Dendritic cell treated with granulocyte-macrophage colony-stimulating factor and Interleukin-4, amounts not matched to agents 40 ng/mL and 50 ng/mL, for 4 days (primary cell): ENCODE results near the gene DNMT3B.

Source experiments
- H3K27ac Mint-ChIP-seq: one replicate; pipeline ENCODE4 v1.8.0; 2022; ENCODE audit warnings: mild to moderate bottlenecking, mixed read lengths
- H3K27me3 Mint-ChIP-seq: one replicate; pipeline ENCODE4 v1.8.0; 2022; ENCODE audit warnings: mild to moderate bottlenecking, mixed read lengths
- H3K36me3 Mint-ChIP-seq: one replicate; pipeline ENCODE4 v1.8.0; 2022; ENCODE audit warnings: low read depth, mixed read lengths
- H3K4me1 Mint-ChIP-seq: one replicate; pipeline ENCODE4 v1.8.0; 2022; ENCODE audit warnings: low read depth, mixed read lengths
- H3K4me3 Mint-ChIP-seq: one replicate; pipeline ENCODE4 v1.8.0; 2022; ENCODE audit warnings: mild to moderate bottlenecking, moderate library complexity, mixed read lengths
- H3K9me3 Mint-ChIP-seq: one replicate; pipeline ENCODE4 v1.8.0; 2022; ENCODE audit warnings: mixed read lengths
- intact Hi-C: fragments of 100-400 bp; cut with micrococcal nuclease; formaldehyde crosslinking; loops from one replicate; pipeline ENCODE4 v1.15.0; 2022

DNMT3B gene

DNA sequence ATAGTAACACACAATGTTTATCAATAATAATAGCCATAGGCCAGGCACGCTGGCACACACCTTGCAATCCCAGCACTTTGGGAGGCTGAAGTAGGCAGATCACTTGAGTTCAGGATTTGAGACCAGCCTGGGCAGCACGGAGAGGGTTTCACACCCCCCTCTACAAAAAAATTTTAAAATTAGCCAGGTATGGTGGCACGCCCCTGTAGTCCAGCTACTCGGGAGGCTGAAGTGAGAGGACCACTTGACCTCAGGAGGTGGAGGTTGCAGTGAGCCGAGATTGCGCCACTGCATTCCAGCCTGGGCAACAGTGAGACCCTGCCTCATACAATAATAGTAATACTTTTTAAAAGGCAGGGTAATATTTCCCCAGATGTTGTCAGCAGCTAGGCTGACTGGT is 49.7 kb downstream of the DNMT3B start:
- Mint-ChIP-seq H3K9me3 (no peaks in the 10 kb centered on the region), H3K27me3 (no peaks in the 10 kb centered on the region), H3K27ac (no peak overlapping the region), H3K4me1 (no peaks in the 10 kb centered on the region), H3K36me3 (no peaks in the 10 kb centered on the region), H3K4me3 (no peak overlapping the region)
- intact Hi-C loops, result no loop called here

DNA sequence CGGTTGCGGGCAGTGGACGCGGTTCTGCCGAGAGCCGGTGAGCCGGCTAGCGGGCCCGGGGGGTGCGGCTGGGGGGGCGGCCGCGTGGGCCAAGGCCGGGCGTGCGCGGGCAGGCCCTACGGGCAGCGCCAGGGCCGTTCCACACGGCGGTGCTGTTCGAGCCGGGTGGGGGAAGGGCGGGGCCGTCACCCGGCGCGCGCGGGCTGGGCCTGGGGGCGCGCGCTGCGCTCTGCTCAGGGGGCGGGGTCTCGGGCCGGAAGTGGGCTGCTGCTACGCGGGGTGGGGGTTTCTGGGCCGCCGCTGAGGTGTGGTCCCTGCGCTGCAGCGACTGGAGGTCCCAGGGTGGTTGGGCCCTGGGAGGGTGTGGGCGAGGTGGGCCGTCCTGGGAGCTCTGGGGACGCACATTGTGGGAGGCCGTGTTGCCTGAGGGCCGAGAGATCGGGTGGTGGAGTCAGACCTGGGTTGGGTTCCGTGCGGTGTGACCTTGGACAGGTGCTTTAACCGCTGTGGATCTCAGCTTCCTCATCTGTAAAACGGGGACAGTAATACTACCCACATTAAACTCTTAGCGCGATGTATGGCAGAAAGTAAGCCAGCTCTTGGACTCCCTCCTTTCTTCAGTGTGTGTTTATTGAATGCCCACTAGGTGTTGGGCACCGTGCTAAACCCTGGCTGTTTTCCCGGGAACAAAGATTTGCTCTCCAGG is 58.0 kb downstream of the DNMT3B start:
- no peaks in the 10 kb centered on the region for H3K9me3 Mint-ChIP-seq
- H3K27ac Mint-ChIP-seq, result peak overlapping the region; percentile 90
- H3K27me3 Mint-ChIP-seq, result no peaks in the 10 kb centered on the region
- intact Hi-C loops, result loop anchor here (1.0 kb wide), 1 partner anchor 10 kb away; no protein-coding TSS in a partner anchor
- peaks cover 17% of the 10 kb centered on the region for H3K36me3 Mint-ChIP-seq
- H3K4me1 Mint-ChIP-seq, result peaks cover 40% of the 10 kb centered on the region
- H3K4me3 Mint-ChIP-seq, result peak overlapping the region; percentile 87

DNA sequence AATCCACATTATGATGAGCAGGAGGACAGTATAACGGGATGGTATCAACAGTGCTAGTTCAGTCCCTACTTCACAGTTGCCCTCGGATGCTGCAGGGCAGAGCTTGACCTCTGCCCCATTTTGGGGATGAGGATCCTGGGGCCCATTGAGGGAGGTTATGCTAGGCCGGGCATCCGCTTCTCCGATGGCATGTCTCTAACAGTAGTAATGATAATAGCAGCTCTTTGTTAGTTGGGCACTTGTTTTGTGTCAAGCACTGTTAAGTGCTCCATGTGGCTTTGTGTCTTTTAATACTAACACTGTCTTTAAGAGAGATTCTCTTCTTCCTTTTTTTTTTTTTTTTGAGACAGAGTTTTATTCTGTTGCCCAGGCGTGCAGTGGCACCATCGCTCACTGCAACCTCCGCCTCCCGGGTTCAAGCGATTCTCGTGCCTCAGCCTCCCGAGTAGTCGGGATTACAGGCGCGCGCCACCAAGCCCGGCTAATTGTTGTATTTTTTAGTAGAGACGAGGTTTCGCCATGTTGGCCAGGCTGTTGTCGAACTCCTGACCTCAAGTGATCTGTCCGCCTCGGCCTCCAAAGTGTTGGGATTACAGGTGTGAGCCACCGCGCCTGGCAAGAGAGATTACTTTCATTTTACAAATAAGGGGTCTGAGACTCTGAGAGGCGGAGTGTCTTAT is 58.7 kb downstream of the DNMT3B start:
- peak overlapping the region; percentile 90 for H3K27ac Mint-ChIP-seq
- intact Hi-C loops, result loop anchor here (1.0 kb wide), 1 partner anchor 9 kb away; no protein-coding TSS in a partner anchor
- H3K27me3 Mint-ChIP-seq, result no peaks in the 10 kb centered on the region
- peak overlapping the region; percentile 87 for H3K4me3 Mint-ChIP-seq
- H3K9me3 Mint-ChIP-seq, result no peaks in the 10 kb centered on the region
- peaks cover 40% of the 10 kb centered on the region for H3K4me1 Mint-ChIP-seq
- H3K36me3 Mint-ChIP-seq, result peaks cover 24% of the 10 kb centered on the region

DNA sequence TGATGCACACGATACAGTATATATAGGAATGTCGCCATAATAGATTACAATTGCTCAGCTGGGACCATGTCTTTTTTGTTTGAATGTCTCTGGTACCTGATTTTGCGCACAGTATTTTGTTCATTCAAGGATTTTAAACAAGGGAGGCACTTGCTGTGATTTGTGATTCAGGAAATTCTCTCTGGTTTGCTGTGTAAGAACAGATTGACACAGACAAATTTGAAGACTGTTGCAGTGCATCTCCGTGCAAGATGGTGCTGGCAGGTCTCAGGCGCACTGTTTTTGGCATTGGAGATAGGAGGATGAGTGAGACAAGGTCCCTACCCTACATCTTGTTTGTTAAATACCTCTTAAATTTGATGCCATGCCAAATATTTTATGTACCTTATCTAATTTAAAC is 60.0 kb downstream of the DNMT3B start:
- no peak overlapping the region for H3K27ac Mint-ChIP-seq
- H3K4me3 Mint-ChIP-seq, result no peak overlapping the region
- no peaks in the 10 kb centered on the region for H3K9me3 Mint-ChIP-seq
- intact Hi-C loops, result no loop called here
- peaks cover 42% of the 10 kb centered on the region for H3K4me1 Mint-ChIP-seq
- H3K36me3 Mint-ChIP-seq, result peaks cover 37% of the 10 kb centered on the region
- no peaks in the 10 kb centered on the region for H3K27me3 Mint-ChIP-seq

DNA sequence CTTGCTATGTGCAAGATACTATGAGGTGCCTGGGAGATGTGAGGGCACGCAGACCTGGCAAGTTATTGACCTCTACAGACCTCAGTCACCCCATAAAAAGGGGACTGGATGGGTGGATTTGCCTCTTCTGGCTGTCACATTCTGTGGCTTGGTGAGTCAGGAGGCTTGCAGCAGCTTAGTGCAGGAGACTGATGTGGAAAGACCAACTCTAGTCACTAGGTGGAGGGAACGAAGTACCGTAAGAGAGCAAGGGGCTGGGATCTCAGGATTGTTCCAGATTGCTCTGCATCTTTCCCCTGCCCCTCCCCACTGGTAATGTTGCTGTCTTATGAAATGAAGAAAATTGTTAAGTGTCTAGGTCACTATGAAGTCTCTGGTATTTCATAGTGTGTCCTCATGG is 60.9 kb downstream of the DNMT3B start:
- H3K27ac Mint-ChIP-seq, result peak overlapping the region; percentile 36
- H3K4me3 Mint-ChIP-seq, result no peak overlapping the region
- peaks cover 46% of the 10 kb centered on the region for H3K36me3 Mint-ChIP-seq
- H3K4me1 Mint-ChIP-seq, result peaks cover 51% of the 10 kb centered on the region
- H3K9me3 Mint-ChIP-seq, result no peaks in the 10 kb centered on the region
- intact Hi-C loops, result no loop called here
- no peaks in the 10 kb centered on the region for H3K27me3 Mint-ChIP-seq

DNA sequence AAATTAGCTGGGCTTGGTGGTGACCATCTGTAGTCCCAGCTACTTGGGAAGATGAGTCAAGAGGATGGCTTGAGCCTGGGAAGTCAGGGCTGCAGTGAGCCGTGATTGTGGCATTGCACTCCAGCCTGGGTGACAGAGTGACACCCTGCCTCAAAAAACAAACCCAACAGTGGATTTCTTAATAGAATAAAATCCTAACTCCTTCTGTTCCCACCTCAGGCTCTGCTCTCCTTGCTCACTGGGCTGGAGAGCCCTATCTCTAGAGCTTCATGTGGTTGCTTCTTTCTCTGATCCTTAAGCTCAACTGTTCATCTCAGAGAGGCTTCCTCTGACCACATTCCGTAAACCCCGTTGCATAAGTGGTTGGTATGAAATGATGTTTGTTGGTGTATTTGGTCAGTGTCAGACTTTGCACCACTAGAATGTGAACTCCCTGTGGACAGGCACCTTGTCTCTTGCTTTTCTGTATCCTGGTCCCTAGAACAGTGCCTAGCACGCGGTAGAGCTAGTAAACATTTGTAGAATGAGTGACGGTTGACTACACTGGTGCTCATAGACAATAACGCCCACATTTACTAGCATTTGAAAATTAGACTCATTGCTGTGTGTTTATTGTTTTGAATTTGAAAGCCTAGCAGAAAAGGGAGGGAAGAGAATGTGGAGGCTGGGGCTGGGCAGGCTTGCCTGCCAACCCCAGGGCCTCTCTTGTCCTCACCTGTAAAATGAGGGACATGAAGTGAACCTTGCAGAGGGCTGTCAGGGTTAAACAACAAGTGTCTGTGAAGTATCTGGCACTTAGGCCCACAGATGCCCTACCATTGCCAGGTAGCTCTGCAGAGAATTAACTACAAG is 61.8 kb downstream of the DNMT3B start:
- no peaks in the 10 kb centered on the region for H3K9me3 Mint-ChIP-seq
- H3K36me3 Mint-ChIP-seq, result peaks cover 55% of the 10 kb centered on the region
- peaks cover 56% of the 10 kb centered on the region for H3K4me1 Mint-ChIP-seq
- no peak overlapping the region for H3K27ac Mint-ChIP-seq
- no peak overlapping the region for H3K4me3 Mint-ChIP-seq
- intact Hi-C loops, result no loop called here
- no peaks in the 10 kb centered on the region for H3K27me3 Mint-ChIP-seq

DNA sequence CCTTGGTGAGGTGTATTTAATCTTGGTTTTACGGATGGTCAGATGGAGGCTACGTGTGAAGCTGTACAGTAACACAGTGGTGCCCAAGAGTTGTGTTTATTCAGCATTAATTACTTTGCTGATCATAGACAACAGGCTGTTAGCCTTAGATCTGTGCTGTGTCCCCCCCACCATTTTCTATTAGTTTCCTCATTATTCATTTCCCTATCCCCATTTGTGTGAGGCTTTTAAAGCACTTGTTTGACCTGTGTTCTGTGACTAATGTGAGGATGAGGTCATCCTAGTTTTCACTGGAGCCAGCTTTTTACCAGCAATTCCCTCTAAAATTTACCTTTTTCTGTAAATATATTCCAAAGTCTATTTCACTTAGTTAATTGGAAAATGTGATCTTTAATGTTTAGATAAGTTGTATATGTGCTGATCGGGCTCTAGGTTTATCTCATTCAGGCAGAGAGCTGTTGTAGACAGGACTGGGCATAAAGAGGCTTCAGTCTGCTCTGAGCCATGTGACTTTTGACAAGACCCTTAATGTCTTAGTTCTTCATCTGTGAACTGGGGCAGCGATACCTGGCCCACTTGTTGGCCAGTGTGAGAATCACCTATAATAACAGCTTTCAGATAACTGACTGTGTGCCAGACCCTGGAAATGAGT is 66.0 kb downstream of the DNMT3B start:
- peaks cover 48% of the 10 kb centered on the region for H3K4me1 Mint-ChIP-seq
- no peaks in the 10 kb centered on the region for H3K9me3 Mint-ChIP-seq
- no peaks in the 10 kb centered on the region for H3K27me3 Mint-ChIP-seq
- no peak overlapping the region for H3K4me3 Mint-ChIP-seq
- intact Hi-C loops, result no loop called here
- H3K27ac Mint-ChIP-seq, result peak overlapping the region; percentile 9
- H3K36me3 Mint-ChIP-seq, result peaks cover 76% of the 10 kb centered on the region

DNA sequence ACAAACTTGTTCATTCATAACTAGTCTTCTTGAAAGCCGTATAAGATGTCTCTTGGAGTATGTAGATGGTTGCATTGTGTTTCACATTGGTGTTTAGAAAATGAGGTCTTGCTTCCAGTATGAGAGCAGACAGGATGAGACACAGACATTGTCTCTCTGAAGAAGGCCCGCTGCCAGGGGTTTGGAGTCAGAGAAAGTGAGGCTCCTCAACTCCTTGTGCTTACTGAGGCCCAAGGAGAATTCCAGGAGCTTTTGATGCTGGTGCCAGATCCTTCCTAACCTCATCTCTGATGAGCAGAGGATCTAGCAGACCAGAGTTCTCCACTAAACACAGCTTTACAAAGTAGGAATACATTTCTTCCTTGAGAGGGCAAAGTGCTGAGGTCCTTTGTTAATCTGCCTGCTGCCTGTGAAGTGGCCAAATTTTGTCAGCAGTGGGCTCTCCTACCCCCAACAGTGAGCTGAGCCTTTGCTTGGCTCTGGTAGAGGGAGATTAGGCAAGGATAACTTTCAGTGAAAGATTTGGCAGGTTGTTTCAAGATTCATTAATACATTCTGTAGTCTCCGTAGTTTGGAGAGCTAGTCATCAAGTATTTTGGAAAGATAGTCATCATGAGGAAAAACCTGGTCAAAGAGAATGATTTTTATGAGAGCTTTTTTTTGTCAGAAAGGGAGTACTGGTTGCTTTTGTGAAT is 67.3 kb downstream of the DNMT3B start:
- Mint-ChIP-seq H3K27ac (peak overlapping the region; percentile 90), H3K36me3 (peaks cover 87% of the 10 kb centered on the region), H3K27me3 (no peaks in the 10 kb centered on the region)

DNA sequence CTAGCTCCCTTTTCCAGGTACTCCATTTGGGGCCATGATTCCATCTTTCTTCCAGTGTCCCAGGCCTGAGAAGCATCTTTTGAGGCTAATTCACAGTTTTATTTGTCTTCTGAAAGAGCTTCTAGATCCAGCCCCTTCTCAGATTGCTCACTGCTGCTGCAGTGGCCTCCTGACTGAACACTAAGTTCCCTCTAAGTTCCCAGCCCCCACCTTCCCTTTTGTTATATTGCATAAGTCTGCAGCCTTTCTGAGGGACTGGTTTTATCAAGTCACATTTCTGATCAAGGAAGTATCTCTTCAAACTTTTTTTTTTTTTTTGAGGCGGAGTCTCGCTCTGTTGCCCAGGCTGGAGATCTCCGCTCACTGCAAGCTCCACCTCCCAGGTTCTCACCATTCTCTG is 68.3 kb downstream of the DNMT3B start:
- H3K4me3 Mint-ChIP-seq, result peak overlapping the region; percentile 39
- no peaks in the 10 kb centered on the region for H3K27me3 Mint-ChIP-seq
- peak overlapping the region; percentile 90 for H3K27ac Mint-ChIP-seq
- peaks cover 89% of the 10 kb centered on the region for H3K36me3 Mint-ChIP-seq
- peaks cover 36% of the 10 kb centered on the region for H3K4me1 Mint-ChIP-seq
- intact Hi-C loops, result loop anchor here (1.0 kb wide), 1 partner anchor 10 kb away; no protein-coding TSS in a partner anchor
- H3K9me3 Mint-ChIP-seq, result no peaks in the 10 kb centered on the region

More for the DNA sequence above, 67.3 kb downstream of the DNMT3B start:
- Mint-ChIP-seq H3K9me3 (no peaks in the 10 kb centered on the region), H3K4me3 (no peak overlapping the region), H3K4me1 (peaks cover 36% of the 10 kb centered on the region)
- intact Hi-C loops, result loop anchor here (1.0 kb wide), 1 partner anchor 9 kb away; no protein-coding TSS in a partner anchor

DNA sequence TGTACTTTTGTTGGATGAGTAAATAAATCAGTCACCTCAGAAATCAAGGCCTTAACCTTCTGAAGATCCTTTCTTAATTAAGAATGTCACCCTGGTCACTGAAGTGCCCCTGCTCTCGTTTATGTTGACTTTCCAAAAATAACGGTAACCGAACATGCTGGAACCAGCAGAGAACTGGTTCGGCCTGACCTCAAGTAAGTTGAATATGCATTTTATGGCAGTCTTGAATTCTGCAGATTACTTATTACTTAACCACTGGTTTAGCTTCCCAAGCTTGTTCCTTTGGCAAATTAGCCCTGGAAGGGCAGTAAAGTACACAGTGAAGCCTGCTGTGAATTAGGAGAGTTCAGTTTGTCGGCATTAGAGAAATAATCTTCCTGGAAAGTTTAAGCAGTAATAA is 69.8 kb downstream of the DNMT3B start:
- H3K4me3 Mint-ChIP-seq, result no peak overlapping the region
- intact Hi-C loops, result no loop called here
- H3K9me3 Mint-ChIP-seq, result no peaks in the 10 kb centered on the region
- H3K27me3 Mint-ChIP-seq, result no peaks in the 10 kb centered on the region
- H3K36me3 Mint-ChIP-seq, result peaks cover 89% of the 10 kb centered on the region
- no peak overlapping the region for H3K27ac Mint-ChIP-seq
- H3K4me1 Mint-ChIP-seq, result peaks cover 36% of the 10 kb centered on the region

DNA sequence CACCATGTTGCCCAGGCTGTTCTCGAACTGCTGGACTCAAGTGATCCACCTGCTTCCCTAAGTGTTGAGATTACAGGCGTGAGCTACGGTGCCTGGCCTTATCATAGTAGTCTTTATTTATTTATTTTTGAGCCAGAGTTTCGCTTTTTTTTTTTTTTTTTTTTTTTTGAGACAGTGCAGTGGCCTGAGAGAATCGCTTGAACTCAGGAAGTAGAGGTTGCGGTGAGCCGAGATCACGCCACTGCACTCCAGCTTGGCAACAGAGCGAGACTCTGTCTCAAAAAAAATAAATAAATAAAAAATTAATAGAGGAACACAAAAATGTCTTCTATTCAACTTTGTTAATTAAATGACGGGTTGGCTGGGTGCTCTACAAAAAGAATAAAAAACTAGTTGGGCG is 70.5 kb downstream of the DNMT3B start:
- H3K9me3 Mint-ChIP-seq, result no peaks in the 10 kb centered on the region
- no peaks in the 10 kb centered on the region for H3K27me3 Mint-ChIP-seq
- intact Hi-C loops, result no loop called here
- peaks cover 29% of the 10 kb centered on the region for H3K4me1 Mint-ChIP-seq
- no peak overlapping the region for H3K4me3 Mint-ChIP-seq
- peaks cover 89% of the 10 kb centered on the region for H3K36me3 Mint-ChIP-seq
- H3K27ac Mint-ChIP-seq, result peak overlapping the region; percentile 12

DNA sequence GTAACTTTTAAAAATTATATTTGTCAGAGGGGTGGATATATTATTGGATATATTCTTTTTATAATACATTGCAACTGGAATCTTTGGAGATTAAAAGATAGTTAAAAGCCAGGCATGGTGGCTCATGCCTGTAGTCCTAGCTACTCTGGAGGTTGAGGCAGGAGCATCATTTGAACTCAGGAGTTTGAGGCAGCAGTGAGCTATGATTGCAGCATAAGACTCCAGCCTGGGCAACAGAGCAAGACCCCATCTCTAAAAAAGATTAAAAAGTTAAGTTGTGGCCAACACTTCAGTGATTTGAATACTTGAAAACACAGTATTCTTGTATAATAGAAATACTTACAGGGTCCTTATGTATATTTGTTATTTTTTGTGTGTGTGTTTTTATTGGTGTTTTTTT is 72.8 kb downstream of the DNMT3B start:
- H3K4me1 Mint-ChIP-seq, result peaks cover 10% of the 10 kb centered on the region
- H3K4me3 Mint-ChIP-seq, result no peak overlapping the region
- H3K27ac Mint-ChIP-seq, result no peak overlapping the region
- H3K27me3 Mint-ChIP-seq, result no peaks in the 10 kb centered on the region
- intact Hi-C loops, result no loop called here
- H3K9me3 Mint-ChIP-seq, result no peaks in the 10 kb centered on the region
- H3K36me3 Mint-ChIP-seq, result peaks cover 93% of the 10 kb centered on the region

DNA sequence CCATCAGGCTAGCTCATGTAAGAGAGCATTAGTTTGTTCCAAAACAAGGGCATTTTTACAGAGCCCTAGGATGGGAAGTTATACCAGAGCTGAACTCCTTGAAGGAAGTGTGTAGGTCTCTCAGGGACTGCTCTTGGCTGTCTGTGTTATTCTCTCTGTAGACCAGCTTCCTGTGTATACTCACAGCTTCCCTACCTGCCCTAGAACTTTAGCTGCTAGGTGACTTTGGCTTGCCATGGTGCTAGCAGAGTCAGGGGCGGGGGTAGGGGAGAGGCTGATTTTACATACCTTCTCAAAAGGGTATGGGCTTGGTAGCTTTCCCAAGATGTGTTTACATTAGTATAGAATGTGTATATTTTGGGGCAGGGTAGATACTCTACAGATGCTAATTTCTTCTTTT is 75.0 kb downstream of the DNMT3B start:
- no peaks in the 10 kb centered on the region for H3K9me3 Mint-ChIP-seq
- H3K4me3 Mint-ChIP-seq, result no peak overlapping the region
- intact Hi-C loops, result no loop called here
- no peaks in the 10 kb centered on the region for H3K27me3 Mint-ChIP-seq
- peaks cover 6% of the 10 kb centered on the region for H3K4me1 Mint-ChIP-seq
- peaks cover 96% of the 10 kb centered on the region for H3K36me3 Mint-ChIP-seq
- no peak overlapping the region for H3K27ac Mint-ChIP-seq
